Endothelial cell of hepatic sinusoid (primary cell): ENCODE results near the gene RTF1.

ENCODE experiments used
- in situ Hi-C: cut with HindIII; loops from 2 replicates; pipeline ENCODE4 v1.10.0; 2017; ENCODE audit warnings: low sequenced_read_pairs

Gene RTF1

GRCh38 chr15:41484937-41485625 is 68.2 kb downstream of the RTF1 start:
- in situ Hi-C loops: no loop called here

GRCh38 chr15:41486286-41486685 is 69.4 kb downstream of the RTF1 start:
- in situ Hi-C loops: no loop called here

DNA sequence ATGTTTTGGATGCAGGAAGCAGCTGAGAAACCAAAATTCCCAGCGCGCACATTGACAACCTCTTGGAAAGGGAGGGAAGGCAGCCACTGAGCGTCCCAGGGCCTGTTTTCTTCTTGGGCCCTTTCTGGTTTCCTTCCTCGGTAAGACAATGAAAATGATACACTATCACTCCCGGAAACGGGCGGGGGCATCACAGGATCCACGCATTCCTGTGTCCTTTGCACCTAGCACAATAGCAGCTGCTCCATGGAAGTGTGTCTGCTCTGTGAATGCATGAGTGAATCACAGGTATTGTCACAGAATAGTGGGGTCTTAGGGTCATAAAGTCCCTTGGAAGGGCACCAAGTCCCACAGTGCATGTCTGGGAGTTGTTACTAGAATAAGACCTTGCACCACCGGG is 70.5 kb downstream of the RTF1 start:
- in situ Hi-C loops: no loop called here

DNA sequence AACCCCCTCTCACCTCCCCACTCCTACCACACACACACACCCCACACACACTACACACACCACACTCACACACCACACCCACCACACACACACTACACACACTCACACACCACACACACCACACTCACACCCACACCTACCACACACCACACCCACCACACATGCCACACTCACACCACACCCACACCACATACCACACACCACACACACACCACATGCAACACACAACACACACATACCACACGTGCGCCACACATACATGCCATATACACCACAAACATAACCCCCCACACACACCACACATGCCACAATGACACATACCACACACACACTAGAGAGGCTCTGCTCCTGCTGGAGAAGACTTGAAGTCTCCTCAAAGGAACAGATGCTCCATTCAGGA is 70.9 kb downstream of the RTF1 start:
- in situ Hi-C loops: no loop called here

DNA sequence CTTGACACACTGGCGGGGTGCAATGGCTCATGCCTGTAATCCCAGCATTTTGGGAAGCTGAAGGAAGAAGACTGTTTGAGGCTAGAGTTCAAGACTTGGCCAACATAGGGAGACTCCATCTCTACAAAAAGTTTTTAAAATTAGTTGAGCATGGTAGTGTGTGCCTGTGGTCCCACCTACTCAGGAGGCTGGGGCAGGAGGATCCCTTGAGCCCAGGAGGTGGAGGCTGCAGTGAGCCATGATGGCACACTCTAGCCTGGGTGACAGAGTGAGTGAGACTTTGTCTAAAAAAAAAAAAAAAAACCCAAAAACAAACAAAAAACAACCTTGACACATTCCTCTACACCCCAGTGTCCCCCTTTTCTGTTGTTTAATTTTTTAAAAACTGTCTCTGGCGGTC is 72.7 kb downstream of the RTF1 start:
- in situ Hi-C loops: no loop called here

GRCh38 chr15:41490355-41490754 is 73.5 kb downstream of the RTF1 start:
- in situ Hi-C loops: no loop called here

DNA sequence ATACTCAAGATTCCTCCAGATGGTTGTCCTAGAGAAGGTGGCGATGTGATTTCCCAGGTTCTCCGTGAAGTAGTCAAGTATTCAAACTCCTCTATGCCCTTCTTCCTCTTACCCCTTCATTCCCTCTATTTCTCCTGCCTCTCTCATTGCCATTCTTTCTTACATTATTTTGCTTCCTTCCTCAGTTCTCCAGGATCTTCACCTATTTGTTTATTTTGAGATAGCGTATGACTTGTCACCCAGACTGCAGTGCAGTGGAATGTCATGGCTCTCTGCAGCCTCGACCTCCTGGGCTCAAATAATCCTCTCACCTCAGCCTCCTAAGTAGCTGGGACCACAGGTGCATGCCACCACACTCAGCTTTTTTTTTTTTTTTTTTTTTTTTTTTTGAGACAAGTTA is 75.0 kb downstream of the RTF1 start:
- in situ Hi-C loops: no loop called here

GRCh38 chr15:41492597-41493204 is 75.8 kb downstream of the RTF1 start:
- in situ Hi-C loops: no loop called here

GRCh38 chr15:41493205-41493901 is 76.5 kb downstream of the RTF1 start, which contains the start of gene ITPKA:
TSS of gene ITPKA (plus strand) at chr15:41493874. CDS start at chr15:41493928, 54 bp downstream.
- in situ Hi-C loops: no loop called here

GRCh38 chr15:41493902-41494189 is 77.0 kb downstream of the RTF1 start:
- in situ Hi-C loops: no loop called here

DNA sequence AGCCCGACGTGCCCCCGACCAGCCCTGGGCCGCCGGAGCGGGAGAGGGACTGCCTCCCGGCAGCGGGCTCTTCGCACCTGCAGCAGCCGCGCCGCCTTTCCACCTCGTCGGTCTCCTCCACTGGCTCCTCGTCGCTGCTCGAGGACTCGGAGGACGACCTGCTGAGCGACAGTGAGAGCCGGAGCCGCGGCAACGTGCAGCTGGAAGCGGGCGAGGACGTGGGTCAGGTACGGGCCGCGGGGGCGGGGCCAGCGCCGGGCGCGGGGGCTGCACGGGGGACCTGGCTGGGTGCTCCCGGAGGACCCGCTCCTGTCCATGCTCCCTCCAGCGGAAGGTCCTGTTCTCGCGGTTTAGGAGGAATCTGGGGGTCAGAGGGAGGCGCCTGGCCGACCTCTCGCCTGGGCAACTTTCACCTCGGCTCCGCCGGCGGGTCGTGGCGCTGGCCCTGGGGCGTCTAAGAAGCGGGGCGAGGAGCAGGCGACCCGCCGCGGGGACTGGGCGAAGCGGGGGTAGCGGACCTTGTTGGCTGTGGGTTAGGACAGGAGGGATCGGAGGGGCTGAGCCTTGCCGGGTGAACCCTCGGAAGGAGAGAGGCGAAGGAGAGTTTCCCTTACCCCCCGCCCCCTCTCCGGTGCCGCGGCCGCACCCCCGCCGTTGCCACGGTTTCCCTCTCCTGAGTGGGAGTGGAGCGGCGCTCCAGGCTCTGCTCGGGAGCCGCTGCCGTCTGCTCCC is 77.5 kb downstream of the RTF1 start:
- in situ Hi-C loops: no loop called here

DNA sequence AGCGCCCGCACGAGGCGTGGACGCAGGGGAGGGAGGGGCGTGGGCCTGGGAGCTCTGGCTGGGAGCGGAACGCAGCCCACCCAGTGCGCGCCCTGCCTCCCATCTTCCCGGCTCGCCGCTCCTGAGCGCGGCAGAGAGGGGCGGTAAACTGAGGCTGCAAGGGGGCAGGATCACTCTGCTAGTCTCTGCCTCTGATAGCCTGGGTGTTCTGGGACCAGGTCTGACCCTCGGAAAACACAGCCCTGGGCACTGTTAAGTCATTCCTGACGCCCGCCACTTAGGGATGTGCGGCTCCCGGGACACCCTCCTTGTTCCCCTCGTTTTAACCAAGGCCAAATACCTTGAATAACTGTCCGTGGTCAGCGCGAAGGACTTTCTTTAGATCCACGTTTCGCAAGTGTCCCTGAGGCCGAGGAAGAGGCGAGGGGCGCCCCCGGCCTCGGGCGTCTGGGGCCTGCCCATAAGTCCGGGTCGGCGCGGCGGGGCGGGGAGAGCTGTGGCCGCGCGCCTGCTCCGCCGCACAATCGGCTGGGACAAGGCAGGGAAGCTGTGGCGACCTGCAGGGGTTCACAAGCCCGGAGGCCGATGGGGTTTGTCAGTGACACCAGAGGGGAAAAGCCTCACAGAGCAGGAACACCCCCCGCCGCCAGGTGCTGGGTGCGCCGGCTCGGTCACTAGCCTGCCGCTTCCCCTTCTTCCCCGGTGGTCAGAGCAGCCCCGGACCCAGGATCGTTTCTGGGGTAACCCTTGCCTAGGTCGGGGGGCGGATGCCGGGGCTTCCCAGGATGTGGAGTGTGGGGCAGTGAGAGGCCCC is 78.2 kb downstream of the RTF1 start:
- in situ Hi-C loops: no loop called here

- in situ Hi-C loops: no loop called here
These were observed 79.1 kb downstream of the RTF1 start for GRCh38 chr15:41495736-41496599.

GRCh38 chr15:41498657-41499056 is 81.8 kb downstream of the RTF1 start:
- in situ Hi-C loops: no loop called here

GRCh38 chr15:41499109-41499851 is 82.4 kb downstream of the RTF1 start:
- in situ Hi-C loops: no loop called here

DNA sequence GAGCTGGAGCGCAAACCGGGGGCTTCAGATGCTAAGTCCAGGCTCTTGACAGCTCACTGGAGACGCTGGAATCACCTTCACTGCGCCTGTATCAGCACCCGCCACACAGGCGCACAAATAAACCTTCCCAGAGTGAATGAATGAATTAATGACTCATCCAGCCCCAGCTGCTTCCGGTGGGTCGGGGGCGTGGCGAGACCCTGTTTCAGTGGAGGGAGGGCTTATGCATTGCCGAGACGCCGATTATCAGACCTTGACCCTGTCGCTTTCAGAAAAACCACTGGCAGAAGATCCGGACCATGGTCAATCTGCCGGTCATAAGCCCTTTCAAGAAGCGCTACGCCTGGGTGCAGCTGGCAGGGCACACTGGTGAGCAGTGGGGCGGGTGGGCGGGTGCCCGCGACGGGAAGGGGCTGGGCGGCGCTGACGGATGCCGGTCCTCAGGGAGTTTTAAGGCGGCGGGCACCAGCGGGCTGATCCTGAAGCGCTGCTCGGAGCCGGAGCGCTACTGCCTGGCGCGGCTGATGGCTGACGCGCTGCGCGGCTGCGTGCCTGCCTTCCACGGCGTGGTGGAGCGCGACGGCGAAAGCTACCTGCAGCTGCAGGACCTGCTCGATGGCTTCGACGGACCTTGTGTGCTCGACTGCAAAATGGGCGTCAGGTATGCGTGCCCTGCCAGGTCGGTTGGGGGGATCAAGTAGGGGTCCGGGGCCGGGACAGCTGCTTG is 84.5 kb downstream of the RTF1 start:
- in situ Hi-C loops: no loop called here

- in situ Hi-C loops: no loop called here
These were observed 85.3 kb downstream of the RTF1 start for GRCh38 chr15:41501931-41502794.
